ENCODE data around the gene PIWIL4.
"Not testable (repeated sequence)": the region's sequence is repeated elsewhere in the genome, so short reads cannot be mapped to it uniquely, and the experiment has no call there.

Gene PIWIL4

DNA sequence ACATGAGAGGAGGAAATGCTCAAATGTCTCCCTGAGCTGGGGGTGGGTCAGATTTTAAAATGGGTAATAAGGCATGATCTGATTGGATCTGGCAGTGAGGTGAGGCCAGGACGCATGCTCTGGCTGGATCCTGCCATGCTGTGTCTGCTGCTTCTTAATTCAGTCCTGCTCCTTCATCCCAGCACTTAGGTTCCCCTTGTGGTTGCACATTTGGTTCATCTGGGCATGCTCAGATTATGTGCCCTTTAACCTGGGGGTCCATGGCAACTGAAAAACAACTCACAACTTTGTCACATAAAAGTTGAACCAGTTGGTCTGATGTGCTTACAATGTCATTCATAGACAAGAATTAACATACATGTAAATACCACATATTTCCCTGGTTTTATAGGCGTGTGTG is 67.9 kb downstream of the PIWIL4 start:
- no peak for DNase-seq (ENCODE audit: low read depth in 1 of 2, low spot score in 1 of 2)

GRCh38 chr11:94636388-94636949 is 69.3 kb downstream of the PIWIL4 start:
- DNase-seq (ENCODE audit: low read depth in 1 of 2, low spot score in 1 of 2), result no peak

DNA sequence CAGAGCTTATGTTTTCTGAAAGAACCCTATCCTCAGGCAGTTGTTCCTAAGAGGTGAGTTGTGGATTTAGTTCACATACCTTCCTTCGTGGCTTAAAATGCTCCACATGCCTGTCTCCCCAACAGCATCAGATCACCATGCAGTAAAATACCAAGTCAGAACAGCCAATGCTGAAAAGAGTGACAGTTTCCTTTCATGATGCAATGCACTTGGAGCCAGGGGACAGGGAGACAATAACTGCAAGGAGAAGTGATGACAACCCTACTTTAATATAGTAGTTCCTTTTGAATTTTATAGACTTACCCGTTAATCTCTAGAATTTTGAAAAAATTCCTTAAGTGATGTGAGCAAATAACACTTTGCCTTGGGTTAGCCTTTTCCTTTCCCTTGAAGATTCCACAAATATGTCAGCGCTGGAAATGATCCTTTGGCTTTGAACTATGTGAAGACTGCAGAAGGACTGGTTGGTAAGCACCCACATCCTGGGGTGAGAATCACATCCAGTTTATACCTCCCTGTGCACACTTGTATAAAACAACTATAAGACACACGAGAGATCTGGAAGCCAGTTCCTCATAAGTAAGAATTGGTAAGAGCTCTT is 71.2 kb downstream of the PIWIL4 start:
- no peak for DNase-seq (ENCODE audit: low read depth in 1 of 2, low spot score in 1 of 2)

DNA sequence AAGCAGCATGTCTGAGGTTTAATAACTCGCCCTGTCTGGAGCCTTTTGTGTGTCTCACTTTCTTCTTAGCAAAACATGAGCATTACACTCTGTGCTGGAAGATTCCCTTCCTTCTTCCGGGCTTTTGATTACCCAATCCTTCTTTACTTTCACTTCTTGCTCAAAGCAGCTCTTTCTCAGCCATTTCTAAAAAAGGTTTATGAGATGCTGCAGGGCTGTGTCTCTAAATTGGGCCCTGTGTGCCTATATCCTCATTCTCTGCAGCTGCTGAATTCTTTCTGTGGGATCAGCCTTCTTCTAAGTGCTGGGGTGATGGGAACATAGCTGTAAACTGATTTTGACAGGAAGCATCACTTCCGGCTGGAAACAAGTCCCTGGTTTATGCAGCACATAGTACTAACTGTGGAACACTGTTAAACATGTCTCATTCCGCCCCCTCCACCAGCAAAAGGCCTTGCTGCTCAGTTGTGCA is 71.8 kb downstream of the PIWIL4 start:
- no peak for DNase-seq (ENCODE audit: low read depth in 1 of 2, low spot score in 1 of 2)

- DNase-seq (ENCODE audit: low read depth in 1 of 2, low spot score in 1 of 2), result no peak
These were observed 72.9 kb downstream of the PIWIL4 start for GRCh38 chr11:94639901-94640721.

- no peak for DNase-seq (ENCODE audit: low read depth in 1 of 2, low spot score in 1 of 2)
These were observed 74.1 kb downstream of the PIWIL4 start for GRCh38 chr11:94641167-94641761.

GRCh38 chr11:94643186-94643585 is 76.0 kb downstream of the PIWIL4 start:
- not testable (repeated sequence) for DNase-seq (ENCODE audit: low read depth in 1 of 2, low spot score in 1 of 2)

DNA sequence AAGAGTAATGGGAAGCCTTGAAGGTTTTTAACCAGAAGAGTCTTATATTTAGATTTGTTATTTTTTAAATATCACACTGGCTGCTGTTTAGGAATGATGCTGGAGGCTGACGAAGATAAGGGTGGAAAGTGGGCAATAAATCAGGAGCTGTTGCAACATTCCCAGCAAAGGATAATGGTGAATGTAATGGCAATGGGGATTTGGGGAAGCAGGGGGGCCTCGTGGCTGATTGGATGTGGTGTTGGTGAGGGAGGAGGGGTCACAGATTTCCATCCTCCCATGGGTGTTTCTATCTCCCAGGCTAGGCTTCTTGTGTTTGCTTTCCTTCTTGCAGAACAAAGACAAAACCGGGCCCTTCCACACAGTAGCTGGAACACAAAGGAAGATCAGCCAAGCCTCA is 80.8 kb downstream of the PIWIL4 start:
- DNase-seq (ENCODE audit: low read depth in 1 of 2, low spot score in 1 of 2), result no peak

DNA sequence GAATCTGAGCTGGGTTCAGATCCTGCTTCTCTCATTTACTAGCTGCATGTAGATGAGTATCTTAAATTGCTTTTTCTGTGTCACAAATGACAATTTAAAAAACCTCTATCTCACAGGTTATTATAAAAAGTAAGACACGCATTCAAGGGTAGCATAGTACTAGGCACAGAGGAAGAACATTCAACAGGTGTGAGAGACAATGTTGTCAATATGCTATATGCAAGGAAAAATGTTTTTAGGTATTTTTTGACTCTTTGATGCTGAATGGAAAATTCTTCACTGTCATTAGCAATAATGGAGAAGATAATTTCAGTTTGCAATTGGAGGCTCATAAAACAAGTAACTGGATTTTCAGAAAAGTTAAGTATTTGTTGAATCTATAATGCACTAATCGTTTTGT is 81.6 kb downstream of the PIWIL4 start:
- DNase-seq (ENCODE audit: low read depth in 1 of 2, low spot score in 1 of 2), result no peak

DNA sequence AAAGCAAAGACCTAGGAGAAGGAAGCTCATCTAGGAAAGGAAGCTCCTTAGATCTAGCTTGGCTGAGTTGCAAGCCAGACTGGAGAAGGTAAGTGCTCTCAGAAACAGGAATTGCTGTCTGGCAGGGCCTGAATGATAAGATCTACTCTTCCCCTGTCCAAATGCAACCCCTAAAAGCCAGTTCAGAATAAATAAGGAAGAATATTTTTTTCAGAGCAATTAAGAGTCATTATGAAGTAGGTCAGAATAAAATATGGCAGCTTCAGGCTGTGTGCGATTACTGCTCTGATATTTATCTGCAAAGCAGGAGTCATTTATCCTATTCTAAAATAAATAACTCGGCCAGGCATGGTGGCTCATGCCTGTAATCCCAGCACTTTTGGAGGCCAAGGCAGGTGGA is 82.1 kb downstream of the PIWIL4 start:
- no peak for DNase-seq (ENCODE audit: low read depth in 1 of 2, low spot score in 1 of 2)

DNA sequence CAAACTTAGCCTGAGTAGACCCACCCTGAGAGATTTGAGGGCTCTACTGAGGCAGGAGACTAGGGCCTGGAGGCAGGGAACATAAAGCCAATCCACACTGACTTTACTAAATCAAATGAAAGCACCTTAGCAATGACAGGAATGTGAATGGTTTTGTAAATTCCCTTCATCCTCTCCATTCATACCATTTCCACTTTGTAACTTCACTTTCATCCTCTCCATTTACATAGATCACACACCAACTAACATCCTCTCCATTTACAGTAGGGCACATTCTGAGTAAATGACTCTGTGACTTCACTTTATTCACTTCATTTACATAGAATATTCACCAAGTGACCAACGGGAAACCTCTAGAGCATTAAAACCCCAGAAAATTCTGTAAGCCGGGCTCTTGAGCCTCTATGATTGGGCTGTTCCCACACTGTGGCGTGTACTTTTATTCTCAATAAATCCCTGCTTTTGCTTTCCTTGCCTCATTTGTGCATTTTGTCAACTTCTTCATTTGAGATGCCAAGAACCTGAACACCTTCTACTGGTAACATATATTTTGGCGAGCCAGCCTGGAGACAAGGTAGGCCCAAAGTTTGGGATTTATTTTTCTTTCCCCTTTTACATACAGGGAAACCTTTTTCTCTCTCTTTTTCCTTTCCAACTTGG is 82.9 kb downstream of the PIWIL4 start:
- DNase-seq (ENCODE audit: low read depth in 1 of 2, low spot score in 1 of 2), result no peak

- no peak for DNase-seq (ENCODE audit: low read depth in 1 of 2, low spot score in 1 of 2)
These were observed 83.6 kb downstream of the PIWIL4 start for GRCh38 chr11:94650756-94651155.

GRCh38 chr11:94652735-94653284 is 85.6 kb downstream of the PIWIL4 start:
- DNase-seq (ENCODE audit: low read depth in 1 of 2, low spot score in 1 of 2), result no peak

GRCh38 chr11:94653561-94653960 is 86.4 kb downstream of the PIWIL4 start:
- no peak for DNase-seq (ENCODE audit: low read depth in 1 of 2, low spot score in 1 of 2)

DNA sequence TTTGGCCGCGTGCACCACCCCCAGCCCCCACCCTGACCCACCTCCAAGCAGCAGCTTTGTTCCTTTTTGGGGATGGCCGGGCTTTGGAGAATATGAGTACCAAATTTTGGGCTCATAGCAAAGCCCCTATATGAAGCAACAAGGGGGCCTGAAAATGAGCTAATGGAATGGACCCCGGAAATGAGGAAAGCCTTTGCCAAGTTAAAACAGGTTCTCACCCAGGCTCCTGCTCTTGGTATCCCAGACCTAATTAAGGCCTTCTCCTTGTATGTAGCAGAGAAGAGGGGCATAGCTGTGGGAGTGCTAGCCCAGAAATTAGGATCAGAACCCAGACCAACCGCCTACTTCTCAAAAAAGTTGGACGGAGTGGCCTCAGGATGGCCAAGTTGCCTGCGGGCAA is 87.0 kb downstream of the PIWIL4 start:
- DNase-seq (ENCODE audit: low read depth in 1 of 2, low spot score in 1 of 2), result no peak

DNA sequence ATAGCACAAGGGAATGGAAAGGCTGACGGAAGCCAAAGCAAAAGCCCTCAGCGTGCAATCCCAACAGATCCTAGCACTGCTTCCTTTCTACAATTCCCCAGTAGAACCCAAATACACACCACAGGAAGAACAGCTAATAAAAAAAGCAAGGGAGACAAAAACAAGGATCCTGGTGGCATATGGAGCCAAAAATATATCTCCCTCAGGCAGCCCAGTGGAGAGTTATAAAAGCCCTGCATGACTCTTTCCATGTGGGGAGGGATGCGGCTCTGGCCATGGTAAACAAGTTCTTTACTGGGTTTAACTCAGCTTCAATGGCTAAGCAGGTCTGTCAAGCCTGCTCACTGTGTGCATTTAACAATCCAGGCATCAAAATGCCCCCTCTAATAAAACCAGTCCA is 88.1 kb downstream of the PIWIL4 start:
- no peak for DNase-seq (ENCODE audit: low read depth in 1 of 2, low spot score in 1 of 2)

- no peak for DNase-seq (ENCODE audit: low read depth in 1 of 2, low spot score in 1 of 2)
These were observed 88.8 kb downstream of the PIWIL4 start for GRCh38 chr11:94655956-94656355.

DNA sequence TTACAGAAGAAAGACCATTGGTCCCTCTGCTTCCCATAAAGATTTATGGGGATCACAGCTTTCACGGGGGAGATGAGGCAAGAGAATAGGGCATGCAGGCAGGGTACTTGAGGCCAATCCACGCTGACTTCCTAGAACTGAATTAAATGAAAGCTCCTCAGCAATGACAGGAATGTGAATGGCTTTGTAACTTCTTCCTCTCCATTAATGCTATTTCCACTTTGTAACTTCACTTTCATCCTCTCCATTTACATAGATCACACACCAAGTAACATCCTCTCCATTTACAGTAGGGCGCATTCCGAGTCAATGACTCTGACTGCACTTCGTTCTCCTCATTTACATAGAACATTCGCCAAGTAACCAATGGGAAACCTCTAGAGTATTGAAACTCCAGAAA is 89.8 kb downstream of the PIWIL4 start:
- no peak for DNase-seq (ENCODE audit: low read depth in 1 of 2, low spot score in 1 of 2)

DNA sequence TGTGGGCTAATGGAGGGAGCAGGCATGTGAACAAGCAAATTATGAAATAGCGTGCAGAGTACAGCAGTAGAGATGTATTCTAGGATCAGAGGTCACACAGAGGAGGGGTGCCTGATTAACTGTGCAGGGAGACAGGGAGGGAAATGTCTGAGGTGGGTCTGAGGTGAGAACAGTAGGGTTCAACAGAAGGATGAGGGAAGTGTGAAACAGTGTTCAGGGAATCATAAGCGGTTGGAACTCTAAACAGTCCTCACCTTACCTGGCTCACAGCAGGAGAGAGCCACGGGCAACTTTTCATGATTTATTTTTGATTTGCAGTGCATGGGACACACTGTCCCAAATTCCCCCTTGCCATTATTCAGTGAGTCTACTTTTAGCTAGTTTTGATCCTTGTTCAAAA is 90.5 kb downstream of the PIWIL4 start:
- DNase-seq (ENCODE audit: low read depth in 1 of 2, low spot score in 1 of 2), result no peak

GRCh38 chr11:94658386-94658785 is 91.2 kb downstream of the PIWIL4 start:
- DNase-seq (ENCODE audit: low read depth in 1 of 2, low spot score in 1 of 2), result no peak

- no peak for DNase-seq (ENCODE audit: low read depth in 1 of 2, low spot score in 1 of 2)
These were observed 91.7 kb downstream of the PIWIL4 start for GRCh38 chr11:94658888-94659287.

All from activated CD4-positive, alpha-beta T cell treated with anti-CD3 and anti-CD28 coated beads, Interleukin-2, amount 50 U/mL, for 24 hours (primary cell).